Fibroblast of upper back skin (primary cell): ENCODE data around the gene FANCI.

Source experiments
- DNase-seq: peaks from one replicate; pipeline ENCODE4 v3.0.0-alpha.2; 2013

FANCI gene

GRCh38 chr15:89308236-89308635, 64.5 kb downstream of the FANCI start:
- DNase-seq = no peak

DNA sequence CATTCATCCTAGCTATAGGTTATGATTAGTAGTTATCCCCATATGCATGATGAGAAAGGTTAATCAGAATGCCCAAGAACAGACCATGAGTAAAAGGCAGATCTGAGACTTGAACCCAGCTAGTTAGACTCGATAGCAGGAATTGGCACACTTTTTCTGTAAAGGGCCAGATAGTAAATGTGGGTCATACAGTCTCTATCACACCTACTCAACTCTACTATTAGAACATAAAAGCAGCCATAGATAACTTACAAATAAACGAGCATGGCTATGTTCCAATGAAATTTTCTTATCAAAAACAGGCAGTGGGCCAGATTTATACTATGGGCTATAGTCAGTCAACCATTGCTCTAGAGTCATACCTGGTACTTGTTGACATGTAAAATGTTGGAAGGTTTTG, 66.2 kb downstream of the FANCI start:
- no peak for DNase-seq

DNA sequence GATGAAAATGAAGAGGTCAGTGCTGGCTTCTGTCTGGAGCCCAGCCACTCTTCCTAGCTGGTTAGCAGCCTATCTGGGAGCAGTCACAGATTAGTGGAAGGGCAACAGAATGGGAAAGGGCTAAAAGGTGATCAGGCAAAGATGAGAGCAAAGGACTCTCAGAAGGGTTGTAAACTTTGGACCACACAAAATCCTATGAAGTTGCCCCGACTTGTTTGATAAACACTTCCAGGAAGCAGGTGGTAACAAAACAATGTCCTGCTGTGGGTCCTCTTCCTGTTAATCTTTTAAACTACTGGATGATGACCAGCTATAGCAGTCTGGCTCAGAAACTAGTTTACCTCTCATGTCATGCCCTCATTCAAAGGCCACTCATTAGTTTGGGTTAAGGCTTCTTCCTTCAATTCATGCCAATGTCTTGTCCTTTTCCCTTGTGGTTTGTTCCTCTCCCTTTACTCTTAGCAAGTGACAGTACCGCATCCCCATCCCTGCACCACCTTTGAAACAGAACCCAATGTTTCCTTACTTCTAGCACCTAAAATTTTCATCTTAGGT, 71.7 kb downstream of the FANCI start:
- no peak for DNase-seq

GRCh38 chr15:89316504-89316903, 72.7 kb downstream of the FANCI start:
- DNase-seq = no peak

DNA sequence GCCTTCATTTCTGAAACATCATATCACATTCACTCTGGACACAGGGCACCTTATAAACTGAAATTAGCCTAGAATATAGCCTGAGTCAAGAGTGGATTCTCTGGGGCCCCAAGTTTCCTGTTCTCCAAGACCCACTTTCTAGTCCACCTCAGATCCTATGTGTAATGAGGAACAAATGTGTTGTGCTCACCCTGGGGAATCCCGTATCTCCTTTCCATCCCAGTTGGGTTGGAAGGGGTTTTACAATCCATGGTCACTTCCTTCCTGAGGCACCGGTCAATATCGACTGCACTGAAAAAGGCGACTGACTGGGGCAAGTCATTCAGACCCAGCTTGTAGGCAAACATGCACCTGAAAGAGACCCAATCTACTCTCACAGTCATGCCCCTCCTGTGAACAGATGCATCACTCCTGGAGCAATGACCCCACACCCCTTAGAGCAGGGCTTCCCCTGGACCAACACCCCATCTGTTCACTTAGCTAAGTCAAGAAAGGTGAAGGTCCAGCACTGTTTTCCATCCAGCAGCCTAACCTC, 73.5 kb downstream of the FANCI start:
- no peak for DNase-seq

DNA sequence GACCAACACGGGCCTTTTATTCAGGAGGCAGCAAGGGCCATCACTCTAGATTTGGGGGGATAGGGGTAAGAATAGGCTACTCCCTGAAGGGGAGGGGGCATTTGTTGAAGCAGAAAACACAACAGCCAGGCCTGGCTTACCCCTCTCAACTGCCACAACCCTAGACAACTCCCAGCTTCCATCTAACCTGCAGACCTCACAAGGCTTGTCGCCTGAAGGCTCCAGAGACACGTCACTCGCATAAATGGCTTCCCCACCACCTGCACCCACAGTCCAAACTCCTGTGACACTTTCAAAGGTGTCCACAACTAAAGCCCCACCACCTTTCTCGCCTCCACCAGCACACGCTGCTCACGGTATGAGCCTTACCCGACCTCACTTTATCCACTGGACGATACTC, 75.9 kb downstream of the FANCI start:
- no peak for DNase-seq

- DNase-seq = no peak
Observed at GRCh38 chr15:89320200-89320599, 76.4 kb downstream of the FANCI start.

- DNase-seq = no peak
Observed at GRCh38 chr15:89321521-89322410, 78.0 kb downstream of the FANCI start.

- DNase-seq = no peak
Observed at GRCh38 chr15:89322822-89323221, 79.0 kb downstream of the FANCI start.

DNA sequence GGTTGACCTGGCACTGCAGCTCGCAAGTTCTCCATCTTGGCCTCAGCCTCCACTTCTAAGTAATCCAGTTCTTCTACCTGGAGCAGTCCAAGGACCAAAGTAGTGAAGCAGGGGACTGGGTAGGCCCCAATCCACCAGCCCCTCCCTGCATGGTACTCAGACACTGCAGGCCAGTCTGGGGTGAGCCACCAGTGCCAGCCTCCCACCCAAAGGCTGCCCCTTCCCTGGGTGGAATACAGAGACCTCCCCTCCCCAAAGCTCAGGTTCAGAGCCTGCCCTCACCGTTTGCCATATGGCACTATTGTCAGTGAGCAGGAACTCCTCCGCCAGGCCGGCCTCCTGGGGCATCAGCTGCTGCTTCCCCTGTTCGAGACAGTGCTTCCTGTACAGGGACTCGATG, 80.0 kb downstream of the FANCI start:
- no peak for DNase-seq

GRCh38 chr15:89325039-89325803, 81.4 kb downstream of the FANCI start:
- no peak for DNase-seq

GRCh38 chr15:89326316-89326715, 82.5 kb downstream of the FANCI start:
- no peak for DNase-seq

DNA sequence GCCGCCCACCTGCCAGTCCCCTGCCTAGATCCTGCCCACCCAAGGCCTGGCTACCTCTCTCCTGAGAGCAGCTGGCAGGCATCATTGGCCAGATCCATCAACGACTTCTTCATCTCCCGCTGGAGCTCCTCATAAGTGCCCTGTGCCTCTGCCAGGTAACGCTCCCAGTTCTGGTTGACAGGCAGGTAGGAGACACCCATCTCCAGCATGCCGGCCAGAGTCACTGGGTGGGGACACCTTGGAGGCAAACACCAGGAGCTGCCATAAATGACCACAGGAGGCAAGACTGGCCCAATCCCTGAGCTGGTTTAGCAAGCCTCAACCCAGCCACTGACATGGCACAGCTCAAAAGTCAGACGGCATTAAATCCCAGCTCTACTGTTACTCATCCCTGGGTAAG, 83.3 kb downstream of the FANCI start:
- no peak for DNase-seq

DNA sequence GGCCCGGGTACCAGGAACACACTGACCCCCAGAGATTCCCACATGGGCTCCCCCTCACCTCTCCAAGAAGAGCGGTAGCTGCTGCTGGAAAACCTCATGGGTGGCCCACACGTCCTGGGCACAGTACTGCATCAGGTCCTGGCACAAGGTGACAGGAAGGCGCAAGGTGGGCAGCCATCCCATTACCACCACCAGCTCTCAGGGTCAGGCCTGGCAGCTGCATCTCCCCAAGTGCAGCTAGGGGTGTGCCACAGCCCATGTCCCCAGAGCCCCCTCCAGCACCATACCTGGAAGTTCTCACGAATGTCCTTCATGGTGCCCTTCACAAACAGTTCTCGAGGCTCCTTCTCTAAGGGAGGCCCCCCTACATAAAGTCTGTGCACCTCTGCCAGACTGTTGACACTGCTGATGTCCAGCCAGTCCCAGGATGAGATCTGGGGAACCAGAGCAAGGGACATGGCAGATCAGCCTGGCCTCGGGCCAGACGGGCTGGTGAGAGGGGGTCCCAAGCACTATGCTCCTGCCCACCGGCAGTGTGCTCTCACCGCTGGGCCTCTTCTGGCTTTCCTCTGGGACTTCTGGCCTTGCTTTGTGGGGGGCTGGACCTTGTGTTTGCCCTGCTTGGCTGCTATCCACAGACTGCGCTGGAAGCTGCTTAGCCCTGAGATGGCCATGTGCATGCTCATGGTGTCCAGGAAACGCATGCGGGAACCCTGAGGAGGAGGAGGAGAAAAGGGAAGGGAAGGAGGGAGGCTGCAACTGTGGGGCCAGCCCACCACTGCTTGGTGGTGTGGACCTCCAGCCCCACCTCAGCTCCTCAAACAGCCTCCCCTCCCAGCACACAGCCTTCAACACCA, 84.8 kb downstream of the FANCI start:
- DNase-seq = no peak

DNA sequence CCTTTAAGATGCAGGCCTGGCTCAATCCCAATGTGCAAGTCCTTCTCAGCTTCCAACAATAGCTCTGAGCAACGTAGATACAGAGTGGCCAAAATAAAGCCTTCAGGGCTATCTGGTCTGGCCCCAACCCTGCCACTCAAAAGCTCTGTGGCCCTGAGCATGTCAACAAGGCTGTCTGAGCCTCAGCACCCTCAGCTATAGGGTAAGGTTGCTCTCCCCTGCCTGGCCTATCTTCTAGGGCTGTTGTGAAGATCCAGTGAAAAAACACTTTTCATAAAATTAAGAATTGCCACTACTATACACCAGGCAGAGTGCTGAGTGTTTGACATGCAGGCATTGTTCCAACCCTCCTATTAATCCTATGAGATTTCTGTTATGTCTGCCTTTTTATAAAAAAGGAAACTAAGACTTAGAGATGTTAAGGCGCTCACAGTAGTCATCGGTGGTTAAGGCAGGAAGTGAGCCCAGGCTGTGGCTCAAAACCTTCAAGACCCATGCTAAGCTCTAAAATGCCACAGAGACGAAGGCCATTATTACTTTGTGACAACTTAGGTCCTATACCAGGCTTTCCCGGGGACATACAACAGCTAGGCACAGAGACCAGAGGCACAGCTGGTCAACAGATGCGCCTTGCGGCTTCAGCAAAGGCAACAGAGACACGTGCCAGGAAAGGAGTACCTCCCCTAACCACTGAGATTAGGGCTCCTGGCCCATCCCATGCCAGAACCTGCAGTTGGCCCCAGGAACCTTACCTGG, 85.7 kb downstream of the FANCI start:
- DNase-seq = no peak

DNA sequence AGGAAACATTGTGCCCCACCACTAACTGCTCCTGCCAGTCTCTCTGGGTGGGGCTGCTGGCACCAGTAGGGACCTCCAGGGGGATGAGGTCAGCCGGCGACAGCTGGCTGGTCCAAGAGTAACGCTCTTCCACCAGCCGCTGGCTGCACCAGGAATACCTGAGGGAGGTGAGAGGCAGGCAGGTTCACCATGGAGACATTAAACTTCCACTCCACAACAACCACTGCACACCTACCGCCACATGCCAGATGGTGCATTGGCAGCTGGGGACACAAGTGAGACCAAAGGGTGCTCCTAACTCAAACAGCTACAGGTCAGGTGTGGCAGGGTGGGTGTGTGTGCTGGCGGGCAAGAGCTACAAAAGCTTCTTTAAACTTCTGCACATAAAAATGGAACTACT, 86.3 kb downstream of the FANCI start:
- no peak for DNase-seq

DNA sequence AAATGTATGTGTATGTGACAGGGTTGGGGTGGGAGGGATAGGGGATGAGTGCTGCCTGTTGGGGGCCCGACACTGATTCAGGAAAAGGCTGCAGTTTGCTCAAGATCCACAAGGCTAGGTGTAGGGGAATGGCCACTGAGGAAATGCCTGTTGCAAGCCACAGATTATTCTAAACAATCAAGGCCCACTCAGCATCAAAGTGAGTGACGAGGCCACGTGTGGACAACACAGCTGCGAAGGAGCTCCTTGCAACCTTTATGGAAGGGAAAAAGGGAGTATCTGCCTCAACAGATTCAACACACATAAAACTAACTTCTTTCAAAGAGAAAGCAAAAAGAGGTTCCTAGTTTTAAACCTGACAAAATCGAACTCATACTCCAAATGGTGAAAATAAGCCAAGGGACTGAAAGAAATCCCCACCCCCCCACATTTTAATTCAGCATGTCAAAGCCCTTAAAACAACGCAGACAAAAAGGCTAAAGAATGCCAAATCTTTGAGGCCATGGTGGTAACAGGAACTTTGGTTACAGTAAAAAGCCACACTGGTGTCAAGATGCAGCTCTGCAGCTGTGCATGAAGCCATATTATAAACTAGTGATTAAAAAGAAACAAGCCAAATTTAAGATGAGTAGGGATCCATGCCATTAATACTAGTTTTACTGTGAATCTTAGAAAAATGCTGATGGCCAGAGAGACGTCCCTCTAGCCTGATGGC, 87.3 kb downstream of the FANCI start:
- DNase-seq = no peak

GRCh38 chr15:89332446-89332845, 88.7 kb downstream of the FANCI start:
- peak; percentile 19 for DNase-seq

DNA sequence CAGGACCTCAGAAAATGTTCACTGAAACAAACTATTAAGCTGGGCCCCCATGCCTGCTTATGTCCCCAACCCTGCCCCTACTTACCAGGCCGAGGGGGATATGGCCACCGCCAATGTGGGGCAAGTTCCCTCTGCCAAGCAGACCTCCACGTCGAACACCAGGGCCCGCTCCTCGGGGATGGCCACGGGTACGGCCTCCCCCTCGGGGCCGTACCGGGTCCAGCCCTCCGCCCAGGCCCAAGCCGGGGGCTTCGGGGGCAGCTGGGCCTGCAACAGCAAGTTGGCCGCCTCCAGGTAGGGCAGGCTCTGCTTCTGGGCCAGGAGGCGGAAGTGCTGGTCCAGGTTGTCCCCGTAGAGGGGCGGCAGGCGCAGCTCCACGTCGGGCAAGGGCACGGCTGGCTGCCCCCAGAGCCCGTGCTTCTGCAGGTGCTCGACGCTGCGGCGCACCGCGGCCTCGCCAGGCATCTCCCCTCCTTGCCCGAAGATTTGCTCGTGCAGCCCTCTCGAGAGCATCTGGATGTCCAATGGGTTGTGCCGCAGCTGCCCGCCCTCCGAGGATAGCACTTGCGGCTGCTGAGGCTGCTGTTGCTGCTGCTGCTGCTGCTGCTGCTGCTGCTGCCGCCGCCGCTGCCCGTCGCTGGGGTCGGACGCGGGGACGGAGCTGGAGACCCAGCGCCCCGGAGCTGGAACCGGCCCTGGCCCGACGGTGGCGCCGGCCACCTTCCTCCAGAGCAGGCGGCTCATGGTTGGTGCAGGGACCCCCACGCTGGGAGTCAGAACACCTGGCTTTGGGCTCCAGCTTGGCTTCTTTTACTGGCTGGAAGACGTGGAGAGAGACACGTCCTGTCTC, 89.5 kb downstream of the FANCI start:
- no peak for DNase-seq

DNA sequence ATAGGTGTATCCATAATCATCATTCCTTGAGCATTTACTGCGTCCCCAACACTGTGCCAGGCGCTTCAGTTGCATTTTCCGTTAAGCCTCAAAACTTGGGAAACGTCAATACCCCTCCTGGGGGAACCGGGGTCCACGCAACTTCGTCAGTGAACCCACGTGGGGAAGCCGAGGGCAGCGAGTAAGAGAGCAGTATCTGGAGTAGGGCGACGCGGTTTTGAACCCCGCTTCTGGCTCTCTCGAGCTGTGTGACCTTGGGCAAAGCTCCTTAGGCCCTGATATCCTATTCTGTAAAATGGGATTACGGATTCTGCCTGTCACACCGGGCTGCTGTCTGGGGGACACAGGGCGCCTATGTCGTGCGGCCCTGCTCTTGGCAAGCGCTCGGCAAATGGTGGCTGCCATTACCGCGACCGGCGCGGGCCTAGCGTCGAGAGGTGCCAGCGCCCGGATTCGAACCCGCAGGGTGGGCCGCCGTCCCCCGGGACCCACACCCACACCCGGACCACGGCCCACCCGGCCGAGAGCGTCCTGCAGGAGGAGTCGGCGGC, 90.3 kb downstream of the FANCI start:
- DNase-seq = peak; percentile 1
